ENCODE measurements around the gene VIPAS39. TPM values are rescaled to one million over a fixed set of nuclear protein-coding genes. Genes with fewer than 3 reads are reported as not detected.
A peak's percentile ranks its signal among the peaks of the same experiment; 100 is the strongest.

VIPAS39 gene
- total and polyA plus RNA-seq, 2 of the 13 experiments (the other 11 are each of a cell fraction or from before 2014, with no cell fraction given), result 13.3 to 21.5 TPM

- TF ChIP-seq RELA (CRISPR knock-in tag; IDR thresholded peaks at IDR 0.05) (no peak), NFIC (IDR thresholded peaks at IDR 0.05; ENCODE audit: low read length) (no peak), ZSCAN22 (CRISPR knock-in tag; IDR thresholded peaks at IDR 0.05) (no peak), RAD21 (CRISPR knock-in tag; IDR thresholded peaks at IDR 0.05) (peak; percentile 72), ZNF713 (CRISPR knock-in tag; IDR thresholded peaks at IDR 0.05) (no peak), ZBTB49 (CRISPR knock-in tag; IDR thresholded peaks at IDR 0.05; ENCODE audit: borderline replicate concordance) (no peak), SOX13 (IDR thresholded peaks at IDR 0.05) (no peak), SOX13 (CRISPR knock-in tag; conservative IDR thresholded peaks at IDR 0.05 in 1 of 2, IDR thresholded peaks at IDR 0.05 in 1 of 2) (no peak), TBP (CRISPR knock-in tag; IDR thresholded peaks at IDR 0.05) (no peak), ZMYM4 (CRISPR knock-in tag; IDR thresholded peaks at IDR 0.05) (no peak), CENPT (CRISPR knock-in tag; IDR thresholded peaks at IDR 0.05; ENCODE audit: low read depth) (no peak), ATF1 (CRISPR knock-in tag; IDR thresholded peaks at IDR 0.05) (no peak), SP5 (CRISPR knock-in tag; IDR thresholded peaks at IDR 0.05; ENCODE audit: borderline replicate concordance, low read depth) (no peak), THYN1 (CRISPR knock-in tag; IDR thresholded peaks at IDR 0.05; ENCODE audit: borderline replicate concordance, low read depth) (no peak)
- TF ChIP-seq, protein P1, sequence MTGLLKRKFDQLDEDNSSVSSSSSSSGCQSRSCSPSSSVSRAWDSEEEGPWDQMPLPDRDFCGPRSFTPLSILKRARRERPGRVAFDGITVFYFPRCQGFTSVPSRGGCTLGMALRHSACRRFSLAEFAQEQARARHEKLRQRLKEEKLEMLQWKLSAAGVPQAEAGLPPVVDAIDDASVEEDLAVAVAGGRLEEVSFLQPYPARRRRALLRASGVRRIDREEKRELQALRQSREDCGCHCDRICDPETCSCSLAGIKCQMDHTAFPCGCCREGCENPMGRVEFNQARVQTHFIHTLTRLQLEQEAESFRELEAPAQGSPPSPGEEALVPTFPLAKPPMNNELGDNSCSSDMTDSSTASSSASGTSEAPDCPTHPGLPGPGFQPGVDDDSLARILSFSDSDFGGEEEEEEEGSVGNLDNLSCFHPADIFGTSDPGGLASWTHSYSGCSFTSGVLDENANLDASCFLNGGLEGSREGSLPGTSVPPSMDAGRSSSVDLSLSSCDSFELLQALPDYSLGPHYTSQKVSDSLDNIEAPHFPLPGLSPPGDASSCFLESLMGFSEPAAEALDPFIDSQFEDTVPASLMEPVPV (CRISPR knock-in tag; IDR thresholded peaks at IDR 0.05), result no peak
- TF ChIP-seq, protein P2, sequence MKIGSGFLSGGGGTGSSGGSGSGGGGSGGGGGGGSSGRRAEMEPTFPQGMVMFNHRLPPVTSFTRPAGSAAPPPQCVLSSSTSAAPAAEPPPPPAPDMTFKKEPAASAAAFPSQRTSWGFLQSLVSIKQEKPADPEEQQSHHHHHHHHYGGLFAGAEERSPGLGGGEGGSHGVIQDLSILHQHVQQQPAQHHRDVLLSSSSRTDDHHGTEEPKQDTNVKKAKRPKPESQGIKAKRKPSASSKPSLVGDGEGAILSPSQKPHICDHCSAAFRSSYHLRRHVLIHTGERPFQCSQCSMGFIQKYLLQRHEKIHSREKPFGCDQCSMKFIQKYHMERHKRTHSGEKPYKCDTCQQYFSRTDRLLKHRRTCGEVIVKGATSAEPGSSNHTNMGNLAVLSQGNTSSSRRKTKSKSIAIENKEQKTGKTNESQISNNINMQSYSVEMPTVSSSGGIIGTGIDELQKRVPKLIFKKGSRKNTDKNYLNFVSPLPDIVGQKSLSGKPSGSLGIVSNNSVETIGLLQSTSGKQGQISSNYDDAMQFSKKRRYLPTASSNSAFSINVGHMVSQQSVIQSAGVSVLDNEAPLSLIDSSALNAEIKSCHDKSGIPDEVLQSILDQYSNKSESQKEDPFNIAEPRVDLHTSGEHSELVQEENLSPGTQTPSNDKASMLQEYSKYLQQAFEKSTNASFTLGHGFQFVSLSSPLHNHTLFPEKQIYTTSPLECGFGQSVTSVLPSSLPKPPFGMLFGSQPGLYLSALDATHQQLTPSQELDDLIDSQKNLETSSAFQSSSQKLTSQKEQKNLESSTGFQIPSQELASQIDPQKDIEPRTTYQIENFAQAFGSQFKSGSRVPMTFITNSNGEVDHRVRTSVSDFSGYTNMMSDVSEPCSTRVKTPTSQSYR (CRISPR knock-in tag; IDR thresholded peaks at IDR 0.05; ENCODE audit: borderline replicate concordance), result no peak
- TF ChIP-seq, protein P3, sequence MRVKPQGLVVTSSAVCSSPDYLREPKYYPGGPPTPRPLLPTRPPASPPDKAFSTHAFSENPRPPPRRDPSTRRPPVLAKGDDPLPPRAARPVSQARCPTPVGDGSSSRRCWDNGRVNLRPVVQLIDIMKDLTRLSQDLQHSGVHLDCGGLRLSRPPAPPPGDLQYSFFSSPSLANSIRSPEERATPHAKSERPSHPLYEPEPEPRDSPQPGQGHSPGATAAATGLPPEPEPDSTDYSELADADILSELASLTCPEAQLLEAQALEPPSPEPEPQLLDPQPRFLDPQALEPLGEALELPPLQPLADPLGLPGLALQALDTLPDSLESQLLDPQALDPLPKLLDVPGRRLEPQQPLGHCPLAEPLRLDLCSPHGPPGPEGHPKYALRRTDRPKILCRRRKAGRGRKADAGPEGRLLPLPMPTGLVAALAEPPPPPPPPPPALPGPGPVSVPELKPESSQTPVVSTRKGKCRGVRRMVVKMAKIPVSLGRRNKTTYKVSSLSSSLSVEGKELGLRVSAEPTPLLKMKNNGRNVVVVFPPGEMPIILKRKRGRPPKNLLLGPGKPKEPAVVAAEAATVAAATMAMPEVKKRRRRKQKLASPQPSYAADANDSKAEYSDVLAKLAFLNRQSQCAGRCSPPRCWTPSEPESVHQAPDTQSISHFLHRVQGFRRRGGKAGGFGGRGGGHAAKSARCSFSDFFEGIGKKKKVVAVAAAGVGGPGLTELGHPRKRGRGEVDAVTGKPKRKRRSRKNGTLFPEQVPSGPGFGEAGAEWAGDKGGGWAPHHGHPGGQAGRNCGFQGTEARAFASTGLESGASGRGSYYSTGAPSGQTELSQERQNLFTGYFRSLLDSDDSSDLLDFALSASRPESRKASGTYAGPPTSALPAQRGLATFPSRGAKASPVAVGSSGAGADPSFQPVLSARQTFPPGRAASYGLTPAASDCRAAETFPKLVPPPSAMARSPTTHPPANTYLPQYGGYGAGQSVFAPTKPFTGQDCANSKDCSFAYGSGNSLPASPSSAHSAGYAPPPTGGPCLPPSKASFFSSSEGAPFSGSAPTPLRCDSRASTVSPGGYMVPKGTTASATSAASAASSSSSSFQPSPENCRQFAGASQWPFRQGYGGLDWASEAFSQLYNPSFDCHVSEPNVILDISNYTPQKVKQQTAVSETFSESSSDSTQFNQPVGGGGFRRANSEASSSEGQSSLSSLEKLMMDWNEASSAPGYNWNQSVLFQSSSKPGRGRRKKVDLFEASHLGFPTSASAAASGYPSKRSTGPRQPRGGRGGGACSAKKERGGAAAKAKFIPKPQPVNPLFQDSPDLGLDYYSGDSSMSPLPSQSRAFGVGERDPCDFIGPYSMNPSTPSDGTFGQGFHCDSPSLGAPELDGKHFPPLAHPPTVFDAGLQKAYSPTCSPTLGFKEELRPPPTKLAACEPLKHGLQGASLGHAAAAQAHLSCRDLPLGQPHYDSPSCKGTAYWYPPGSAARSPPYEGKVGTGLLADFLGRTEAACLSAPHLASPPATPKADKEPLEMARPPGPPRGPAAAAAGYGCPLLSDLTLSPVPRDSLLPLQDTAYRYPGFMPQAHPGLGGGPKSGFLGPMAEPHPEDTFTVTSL (CRISPR knock-in tag; IDR thresholded peaks at IDR 0.05; ENCODE audit: borderline replicate concordance), result no peak
Measured at GRCh38 chr14:77376771-77377501, 80.5 kb downstream of the VIPAS39 start, which contains the start of the genes SAMD15 and TMED8 (continued).
